ENCODE measurements around the gene MAD1L1.
A peak's percentile ranks its signal among the peaks of the same experiment; 100 is the strongest.
"Not testable (repeated sequence)": the region's sequence is repeated elsewhere in the genome, so short reads cannot be mapped to it uniquely, and the experiment has no call there.

MAD1L1 gene

GRCh38 chr7:2070151-2070763 lies 162.5 kb downstream of the MAD1L1 start:
- no peak for DNase-seq (ENCODE audit: low read depth in 2 of 2, low spot score in 1 of 2)

- DNase-seq (ENCODE audit: low read depth in 2 of 2, low spot score in 1 of 2), result no peak
Observed at GRCh38 chr7:2069472-2069860, 163.3 kb downstream of the MAD1L1 start.

- no peak for DNase-seq (ENCODE audit: low read depth in 2 of 2, low spot score in 1 of 2)
Observed at GRCh38 chr7:2068693-2069471, 163.9 kb downstream of the MAD1L1 start.

- DNase-seq (ENCODE audit: low read depth in 2 of 2, low spot score in 1 of 2), result no peak
Observed at GRCh38 chr7:2066251-2066919, 166.4 kb downstream of the MAD1L1 start.

- no peak for DNase-seq (ENCODE audit: low read depth in 2 of 2, low spot score in 1 of 2)
Observed at GRCh38 chr7:2065528-2065927, 167.2 kb downstream of the MAD1L1 start.

- DNase-seq (ENCODE audit: low read depth in 2 of 2, low spot score in 1 of 2), result no peak
Observed at GRCh38 chr7:2063563-2064260, 169.0 kb downstream of the MAD1L1 start.

GRCh38 chr7:2062648-2063047 lies 170.1 kb downstream of the MAD1L1 start:
- no peak for DNase-seq (ENCODE audit: low read depth in 2 of 2, low spot score in 1 of 2)

GRCh38 chr7:2060701-2061100 lies 172.0 kb downstream of the MAD1L1 start:
- no peak for DNase-seq (ENCODE audit: low read depth in 2 of 2, low spot score in 1 of 2)

- no peak for DNase-seq (ENCODE audit: low read depth in 2 of 2, low spot score in 1 of 2)
Observed at GRCh38 chr7:2059964-2060700, 172.6 kb downstream of the MAD1L1 start.

GRCh38 chr7:2058246-2058645 lies 174.5 kb downstream of the MAD1L1 start:
- DNase-seq (ENCODE audit: low read depth in 2 of 2, low spot score in 1 of 2), result not testable (repeated sequence)

GRCh38 chr7:2055956-2056355 lies 176.8 kb downstream of the MAD1L1 start:
- no peak for DNase-seq (ENCODE audit: low read depth in 2 of 2, low spot score in 1 of 2)

- DNase-seq (ENCODE audit: low read depth in 2 of 2, low spot score in 1 of 2), result no peak
Observed at GRCh38 chr7:2054927-2055326, 177.8 kb downstream of the MAD1L1 start.

- DNase-seq (ENCODE audit: low read depth in 2 of 2, low spot score in 1 of 2), result no peak
Observed at GRCh38 chr7:2053395-2053794, 179.3 kb downstream of the MAD1L1 start.

- no peak for DNase-seq (ENCODE audit: low read depth in 2 of 2, low spot score in 1 of 2)
Observed at GRCh38 chr7:2052657-2053048, 180.1 kb downstream of the MAD1L1 start.

- no peak for DNase-seq (ENCODE audit: low read depth in 2 of 2, low spot score in 1 of 2)
Observed at GRCh38 chr7:2051707-2052656, 180.8 kb downstream of the MAD1L1 start.

GRCh38 chr7:2050511-2050866 lies 182.3 kb downstream of the MAD1L1 start:
- DNase-seq (ENCODE audit: low read depth in 2 of 2, low spot score in 1 of 2), result no peak

GRCh38 chr7:2049782-2050510 lies 182.8 kb downstream of the MAD1L1 start:
- DNase-seq (ENCODE audit: low read depth in 2 of 2, low spot score in 1 of 2), result peak in 1 of 2 donors; percentile 27

GRCh38 chr7:2049111-2049781 lies 183.5 kb downstream of the MAD1L1 start:
- no peak for DNase-seq (ENCODE audit: low read depth in 2 of 2, low spot score in 1 of 2)

GRCh38 chr7:2048531-2048930 lies 184.2 kb downstream of the MAD1L1 start:
- no peak for DNase-seq (ENCODE audit: low read depth in 2 of 2, low spot score in 1 of 2)

Measured in stimulated activated CD8-positive, alpha-beta memory T cell treated with anti-CD3 and anti-CD28 coated beads, Interleukin-4, amount 100 ng/mL, for 4 hours (primary cell).